Measurements from ENCODE around the gene DISP2. TPM values are rescaled to one million over a fixed set of nuclear protein-coding genes. Genes with fewer than 3 reads are reported as not detected.

DISP2 gene
- total RNA-seq, 1 experiment from 2014 or later = 10.0 TPM

DNA sequence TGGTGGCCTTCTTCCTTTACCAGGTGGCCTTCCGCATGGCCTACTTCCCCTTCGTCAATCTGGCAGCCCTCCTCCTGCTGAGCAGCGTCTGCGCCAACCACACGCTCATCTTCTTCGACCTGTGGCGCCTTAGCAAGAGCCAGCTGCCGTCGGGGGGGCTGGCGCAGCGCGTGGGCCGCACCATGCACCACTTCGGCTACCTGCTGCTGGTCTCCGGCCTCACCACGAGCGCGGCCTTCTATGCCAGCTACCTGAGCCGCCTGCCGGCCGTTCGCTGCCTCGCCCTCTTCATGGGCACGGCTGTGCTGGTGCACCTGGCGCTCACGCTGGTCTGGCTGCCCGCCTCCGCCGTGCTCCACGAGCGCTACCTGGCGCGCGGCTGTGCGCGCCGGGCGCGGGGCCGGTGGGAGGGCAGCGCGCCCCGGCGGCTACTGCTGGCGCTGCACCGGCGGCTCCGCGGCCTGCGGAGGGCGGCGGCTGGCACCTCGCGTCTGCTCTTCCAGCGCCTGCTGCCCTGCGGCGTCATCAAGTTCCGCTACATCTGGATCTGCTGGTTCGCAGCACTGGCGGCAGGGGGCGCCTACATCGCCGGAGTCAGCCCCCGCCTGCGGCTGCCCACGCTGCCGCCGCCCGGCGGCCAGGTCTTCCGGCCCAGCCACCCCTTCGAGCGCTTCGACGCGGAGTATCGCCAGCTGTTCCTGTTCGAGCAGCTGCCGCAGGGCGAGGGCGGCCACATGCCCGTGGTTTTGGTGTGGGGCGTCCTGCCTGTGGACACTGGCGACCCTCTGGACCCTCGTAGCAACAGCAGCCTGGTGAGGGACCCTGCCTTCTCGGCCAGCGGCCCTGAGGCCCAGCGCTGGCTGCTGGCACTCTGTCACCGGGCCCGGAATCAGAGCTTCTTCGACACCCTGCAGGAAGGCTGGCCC is 9.9 kb downstream of the DISP2 start:
- in situ Hi-C loops (cut with HindIII; ENCODE audit: low pct_unique_long_range_greater_than_20kb, low sequenced_read_pairs) (no loop called here), intact Hi-C loops (cut with micrococcal nuclease; ENCODE audit: unreplicated experiment) (no loop called here)
- DNase-seq (ENCODE audit: low read depth, low spot score) = no peak
- no peaks in the 10 kb centered on the region for H3K9me3 ChIP-seq (ENCODE audit: control insufficient read depth, insufficient read depth, low read depth, low read length)
- H3K4me1 ChIP-seq (ENCODE audit: control insufficient read depth, insufficient read depth, low read length) = no peaks in the 10 kb centered on the region
- ChIA-PET CTCF (interaction anchor here (0.7 to 1.8 kb wide), 3 partner anchors 23 to 144 kb away, joined by 3 to 12 read pairs (median 5); no protein-coding TSS in a partner anchor), POLR2A (interaction anchor here (0.6 kb wide), 1 partner anchor 55 kb away, joined by 3 read pairs; no protein-coding TSS in a partner anchor)
- no peaks in the 10 kb centered on the region for H3K36me3 ChIP-seq (ENCODE audit: control insufficient read depth, insufficient read depth, low read length)
- no peaks in the 10 kb centered on the region for H3K27me3 ChIP-seq (ENCODE audit: control insufficient read depth, insufficient read depth, low read length)
- H3K27ac ChIP-seq (ENCODE audit: low read length) = no peak overlapping the region
- TF ChIP-seq TCF7L2 (IDR thresholded peaks at IDR 0.05; ENCODE audit: low read depth, low read length) = no peak
- no peak for TF ChIP-seq POLR2AphosphoS5 (IDR thresholded peaks at IDR 0.05; ENCODE audit: low read depth, low read length)
- TF ChIP-seq SIN3A (IDR thresholded peaks at IDR 0.05; ENCODE audit: borderline replicate concordance, insufficient read depth, low read depth, low read length) = 0 out of 2 replicates have a peak, but pooled peaks have one; percentile 12
- TF ChIP-seq, protein P1, sequence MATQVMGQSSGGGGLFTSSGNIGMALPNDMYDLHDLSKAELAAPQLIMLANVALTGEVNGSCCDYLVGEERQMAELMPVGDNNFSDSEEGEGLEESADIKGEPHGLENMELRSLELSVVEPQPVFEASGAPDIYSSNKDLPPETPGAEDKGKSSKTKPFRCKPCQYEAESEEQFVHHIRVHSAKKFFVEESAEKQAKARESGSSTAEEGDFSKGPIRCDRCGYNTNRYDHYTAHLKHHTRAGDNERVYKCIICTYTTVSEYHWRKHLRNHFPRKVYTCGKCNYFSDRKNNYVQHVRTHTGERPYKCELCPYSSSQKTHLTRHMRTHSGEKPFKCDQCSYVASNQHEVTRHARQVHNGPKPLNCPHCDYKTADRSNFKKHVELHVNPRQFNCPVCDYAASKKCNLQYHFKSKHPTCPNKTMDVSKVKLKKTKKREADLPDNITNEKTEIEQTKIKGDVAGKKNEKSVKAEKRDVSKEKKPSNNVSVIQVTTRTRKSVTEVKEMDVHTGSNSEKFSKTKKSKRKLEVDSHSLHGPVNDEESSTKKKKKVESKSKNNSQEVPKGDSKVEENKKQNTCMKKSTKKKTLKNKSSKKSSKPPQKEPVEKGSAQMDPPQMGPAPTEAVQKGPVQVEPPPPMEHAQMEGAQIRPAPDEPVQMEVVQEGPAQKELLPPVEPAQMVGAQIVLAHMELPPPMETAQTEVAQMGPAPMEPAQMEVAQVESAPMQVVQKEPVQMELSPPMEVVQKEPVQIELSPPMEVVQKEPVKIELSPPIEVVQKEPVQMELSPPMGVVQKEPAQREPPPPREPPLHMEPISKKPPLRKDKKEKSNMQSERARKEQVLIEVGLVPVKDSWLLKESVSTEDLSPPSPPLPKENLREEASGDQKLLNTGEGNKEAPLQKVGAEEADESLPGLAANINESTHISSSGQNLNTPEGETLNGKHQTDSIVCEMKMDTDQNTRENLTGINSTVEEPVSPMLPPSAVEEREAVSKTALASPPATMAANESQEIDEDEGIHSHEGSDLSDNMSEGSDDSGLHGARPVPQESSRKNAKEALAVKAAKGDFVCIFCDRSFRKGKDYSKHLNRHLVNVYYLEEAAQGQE (IDR thresholded peaks at IDR 0.05; ENCODE audit: insufficient read depth in 1 of 2, low read depth in 2 of 2, low read length in 1 of 2) = 0 out of 4 replicates have a peak, but pooled peaks of 1 of the 2 experiments have one; percentile 1
- TF ChIP-seq, protein P2, sequence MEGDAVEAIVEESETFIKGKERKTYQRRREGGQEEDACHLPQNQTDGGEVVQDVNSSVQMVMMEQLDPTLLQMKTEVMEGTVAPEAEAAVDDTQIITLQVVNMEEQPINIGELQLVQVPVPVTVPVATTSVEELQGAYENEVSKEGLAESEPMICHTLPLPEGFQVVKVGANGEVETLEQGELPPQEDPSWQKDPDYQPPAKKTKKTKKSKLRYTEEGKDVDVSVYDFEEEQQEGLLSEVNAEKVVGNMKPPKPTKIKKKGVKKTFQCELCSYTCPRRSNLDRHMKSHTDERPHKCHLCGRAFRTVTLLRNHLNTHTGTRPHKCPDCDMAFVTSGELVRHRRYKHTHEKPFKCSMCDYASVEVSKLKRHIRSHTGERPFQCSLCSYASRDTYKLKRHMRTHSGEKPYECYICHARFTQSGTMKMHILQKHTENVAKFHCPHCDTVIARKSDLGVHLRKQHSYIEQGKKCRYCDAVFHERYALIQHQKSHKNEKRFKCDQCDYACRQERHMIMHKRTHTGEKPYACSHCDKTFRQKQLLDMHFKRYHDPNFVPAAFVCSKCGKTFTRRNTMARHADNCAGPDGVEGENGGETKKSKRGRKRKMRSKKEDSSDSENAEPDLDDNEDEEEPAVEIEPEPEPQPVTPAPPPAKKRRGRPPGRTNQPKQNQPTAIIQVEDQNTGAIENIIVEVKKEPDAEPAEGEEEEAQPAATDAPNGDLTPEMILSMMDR (IDR thresholded peaks at IDR 0.05) = peak; percentile 89
- ATAC-seq = peak; percentile 85
- 0 out of 4 replicates have a peak overlapping the region, but pooled peaks of 1 of the 2 experiments have one; percentile 8 for H3K4me3 ChIP-seq (ENCODE audit: low read depth in 2 of 2, low read length in 2 of 2)
- no TSS peak for BruUV-seq (replicated peaks)

DNA sequence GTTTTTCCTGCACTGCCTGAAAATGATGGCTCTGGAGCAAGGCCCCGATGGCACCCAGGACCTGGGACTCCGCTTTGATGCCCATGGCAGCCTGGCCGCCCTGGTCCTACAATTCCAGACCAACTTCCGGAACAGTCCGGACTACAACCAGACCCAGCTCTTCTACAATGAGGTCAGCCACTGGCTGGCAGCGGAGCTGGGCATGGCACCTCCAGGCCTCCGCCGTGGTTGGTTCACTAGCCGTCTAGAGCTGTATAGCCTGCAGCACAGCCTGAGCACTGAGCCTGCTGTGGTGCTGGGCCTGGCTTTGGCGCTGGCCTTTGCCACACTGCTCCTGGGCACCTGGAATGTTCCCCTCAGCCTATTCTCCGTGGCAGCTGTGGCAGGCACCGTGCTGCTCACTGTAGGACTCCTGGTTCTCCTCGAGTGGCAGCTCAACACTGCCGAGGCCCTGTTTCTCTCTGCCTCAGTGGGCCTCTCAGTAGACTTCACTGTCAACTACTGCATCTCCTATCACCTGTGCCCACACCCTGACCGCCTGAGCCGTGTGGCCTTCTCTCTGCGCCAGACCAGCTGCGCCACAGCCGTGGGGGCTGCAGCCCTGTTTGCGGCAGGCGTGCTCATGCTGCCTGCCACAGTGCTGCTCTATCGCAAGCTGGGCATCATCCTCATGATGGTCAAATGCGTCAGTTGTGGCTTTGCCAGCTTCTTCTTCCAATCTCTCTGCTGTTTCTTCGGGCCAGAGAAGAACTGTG is 10.9 kb downstream of the DISP2 start:
- Histone ChIP-seq H3K9me3 (ENCODE audit: control insufficient read depth, insufficient read depth, low read depth, low read length) (no peaks in the 10 kb centered on the region), H3K36me3 (ENCODE audit: control insufficient read depth, insufficient read depth, low read length) (no peaks in the 10 kb centered on the region), H3K4me3 (ENCODE audit: low read depth in 2 of 2, low read length in 2 of 2) (no peak overlapping the region), H3K27me3 (ENCODE audit: control insufficient read depth, insufficient read depth, low read length) (no peaks in the 10 kb centered on the region), H3K4me1 (ENCODE audit: control insufficient read depth, insufficient read depth, low read length) (no peaks in the 10 kb centered on the region), H3K27ac (ENCODE audit: low read length) (no peak overlapping the region)
- intact Hi-C loops (cut with micrococcal nuclease; ENCODE audit: unreplicated experiment) = no loop called here
- ChIA-PET CTCF (interaction anchor here (0.6 to 1.8 kb wide), 4 partner anchors 29 to 663 kb away, joined by 3 to 5 read pairs (median 3); no protein-coding TSS in a partner anchor), POLR2A (interaction anchor here (0.6 kb wide), 1 partner anchor 54 kb away, joined by 3 read pairs; no protein-coding TSS in a partner anchor)
- no TSS peak for BruUV-seq (replicated peaks)
- ATAC-seq (no peak), DNase-seq (ENCODE audit: low read depth, low spot score) (no peak)
- in situ Hi-C loops (cut with HindIII; ENCODE audit: low pct_unique_long_range_greater_than_20kb, low sequenced_read_pairs) = no loop called here
- TF ChIP-seq, protein P1 (IDR thresholded peaks at IDR 0.05; ENCODE audit: insufficient read depth in 1 of 2, low read depth in 2 of 2, low read length in 1 of 2) = no peak
- no peak for TF ChIP-seq SIN3A (IDR thresholded peaks at IDR 0.05; ENCODE audit: borderline replicate concordance, insufficient read depth, low read depth, low read length)
- TF ChIP-seq POLR2AphosphoS5 (IDR thresholded peaks at IDR 0.05; ENCODE audit: low read depth, low read length) = no peak
- no peak for TF ChIP-seq TCF7L2 (IDR thresholded peaks at IDR 0.05; ENCODE audit: low read depth, low read length)
- TF ChIP-seq, protein P2 (IDR thresholded peaks at IDR 0.05) = no peak

Measured in Panc1 (cell line).